Esophagus mucosa (tissue), 1 donor: ENCODE measurements around the gene CD81. TPM values are rescaled to one million over a fixed set of nuclear protein-coding genes. Genes with fewer than 3 reads are reported as not detected.
A peak's percentile ranks its signal among the peaks of the same experiment; 100 is the strongest.

ENCODE experiments used
- ATAC-seq: fragments of 200-7000 bp; cut with Tn5 transposase; one replicate; pipeline ENCODE4 v1.9.1; 2020
- total RNA-seq: library from RNA; stranded (reverse); gene quantifications from one replicate; pipeline ENCODE4 v1.2.4, GENCODE V29; 2023
- donor health status: DM: yes; HTN: yes; CAD: no.

Gene CD81
- total RNA-seq, 1 donor from 2014 or later: 150 TPM

DNA sequence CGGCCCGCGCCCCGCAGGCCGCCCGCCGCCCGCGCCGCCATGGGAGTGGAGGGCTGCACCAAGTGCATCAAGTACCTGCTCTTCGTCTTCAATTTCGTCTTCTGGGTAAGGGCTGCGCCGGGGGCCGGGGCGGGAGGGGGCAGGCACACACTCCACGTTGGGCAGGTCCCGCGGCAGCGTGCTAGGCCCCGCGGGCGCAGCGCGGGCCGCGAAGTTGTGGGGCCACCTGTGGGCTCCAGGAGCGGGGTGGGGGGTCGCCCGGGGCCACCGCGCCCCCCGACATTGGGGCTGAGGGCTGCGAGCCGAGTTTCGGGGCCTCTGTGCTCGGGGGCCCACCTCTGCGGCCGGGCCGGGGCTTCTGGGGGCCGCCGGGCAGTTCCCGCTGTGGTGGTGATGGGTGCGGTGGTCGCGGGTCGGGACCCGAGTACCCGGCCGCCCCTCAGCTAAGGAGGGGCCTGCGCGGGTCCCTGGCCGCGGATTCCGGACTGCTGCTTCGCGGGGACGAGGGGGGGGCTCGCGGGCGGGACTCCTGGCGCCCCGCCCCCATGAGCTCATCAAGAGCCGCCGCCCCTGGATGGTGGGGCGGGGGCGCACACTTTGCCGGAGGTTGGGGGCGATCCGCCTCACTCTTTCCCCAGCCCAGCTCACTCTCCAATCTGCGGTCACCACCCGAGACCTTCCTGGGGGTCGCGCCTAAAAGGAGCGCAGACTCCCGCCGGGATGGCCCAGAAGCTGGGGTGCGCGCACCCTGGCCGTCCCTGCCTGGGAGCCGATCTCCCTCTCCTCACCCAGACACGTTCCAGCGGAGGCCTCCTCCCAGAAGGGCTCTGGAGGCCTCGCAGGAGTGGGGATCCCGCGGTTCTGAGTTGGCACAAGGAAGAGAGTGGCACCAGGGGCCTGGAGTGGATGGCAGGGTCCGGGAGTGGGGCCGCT, 667 bp downstream of the CD81 start:
- ATAC-seq: peak; percentile 41

DNA sequence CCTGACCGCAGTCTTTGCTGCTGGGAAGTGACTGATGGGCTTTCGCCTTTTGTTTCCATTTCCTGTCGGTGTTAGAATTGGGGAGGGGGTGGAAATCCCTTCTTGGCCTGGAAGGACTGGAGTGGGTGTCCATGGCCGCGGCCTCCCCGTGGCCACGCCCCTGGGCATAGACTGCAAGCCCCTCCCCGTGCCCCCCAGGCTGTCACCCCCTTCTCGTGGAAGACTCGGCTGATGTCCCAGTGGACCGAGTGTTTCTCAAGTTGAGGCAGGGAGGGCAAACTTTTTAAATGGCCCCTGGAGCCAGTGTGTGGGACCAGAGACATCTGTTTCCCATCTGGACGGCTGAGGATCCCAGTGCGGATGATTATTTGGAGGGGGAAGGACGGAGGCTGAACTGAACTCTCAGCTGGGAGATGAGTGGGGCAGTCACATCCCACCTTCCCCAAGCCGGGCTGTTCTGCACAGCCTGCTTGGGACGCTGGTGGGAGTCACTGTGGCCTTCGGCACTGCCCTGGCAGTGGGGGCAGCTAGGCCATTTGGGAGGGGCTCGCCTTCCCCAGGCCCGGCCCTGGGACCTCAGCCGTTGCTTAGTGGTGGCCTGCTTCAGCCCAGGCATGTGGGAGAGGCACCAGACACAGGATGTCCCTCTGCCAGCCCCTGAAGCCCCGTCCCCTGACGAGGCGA, 1.6 kb downstream of the CD81 start:
- ATAC-seq: no peak

DNA sequence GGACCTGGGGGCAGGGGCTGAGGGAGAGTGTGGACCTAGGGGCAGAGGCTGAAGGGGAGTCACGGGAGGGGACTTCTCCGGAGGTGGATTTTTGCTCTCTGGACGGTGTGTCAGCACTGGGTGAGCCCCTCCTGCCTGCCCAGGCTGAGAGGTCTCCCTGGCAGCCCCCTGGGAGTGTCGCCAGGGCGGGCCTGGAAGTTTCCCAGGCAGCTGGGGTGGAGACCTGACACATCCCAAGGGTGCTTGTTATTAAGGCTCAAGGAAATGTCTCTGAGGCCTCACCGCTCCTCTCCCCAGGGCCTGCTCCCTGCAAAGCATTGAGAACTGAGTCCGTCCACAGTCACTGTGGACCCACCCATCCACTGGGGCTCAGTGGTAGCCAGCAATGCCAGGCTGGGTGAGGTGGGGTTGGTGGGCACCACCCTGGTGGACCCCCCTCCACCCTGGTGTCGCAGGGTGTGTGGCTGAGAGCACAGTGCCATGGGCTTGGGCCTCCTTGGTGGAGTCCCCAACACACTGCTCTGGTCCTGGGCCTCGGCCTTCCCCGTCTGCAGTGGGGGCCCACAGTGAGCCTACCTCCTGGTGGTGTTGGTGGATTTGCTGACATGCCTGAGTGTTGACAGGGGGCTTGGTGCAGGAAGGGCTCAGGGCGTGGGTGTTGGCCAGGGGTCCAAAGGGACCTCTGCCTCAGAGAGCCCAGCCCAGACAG, 2.5 kb downstream of the CD81 start:
- ATAC-seq: no peak

GRCh38 chr11:2380396-2380795, 3.3 kb downstream of the CD81 start:
- no peak for ATAC-seq

GRCh38 chr11:2380807-2381350, 3.8 kb downstream of the CD81 start:
- ATAC-seq: no peak

DNA sequence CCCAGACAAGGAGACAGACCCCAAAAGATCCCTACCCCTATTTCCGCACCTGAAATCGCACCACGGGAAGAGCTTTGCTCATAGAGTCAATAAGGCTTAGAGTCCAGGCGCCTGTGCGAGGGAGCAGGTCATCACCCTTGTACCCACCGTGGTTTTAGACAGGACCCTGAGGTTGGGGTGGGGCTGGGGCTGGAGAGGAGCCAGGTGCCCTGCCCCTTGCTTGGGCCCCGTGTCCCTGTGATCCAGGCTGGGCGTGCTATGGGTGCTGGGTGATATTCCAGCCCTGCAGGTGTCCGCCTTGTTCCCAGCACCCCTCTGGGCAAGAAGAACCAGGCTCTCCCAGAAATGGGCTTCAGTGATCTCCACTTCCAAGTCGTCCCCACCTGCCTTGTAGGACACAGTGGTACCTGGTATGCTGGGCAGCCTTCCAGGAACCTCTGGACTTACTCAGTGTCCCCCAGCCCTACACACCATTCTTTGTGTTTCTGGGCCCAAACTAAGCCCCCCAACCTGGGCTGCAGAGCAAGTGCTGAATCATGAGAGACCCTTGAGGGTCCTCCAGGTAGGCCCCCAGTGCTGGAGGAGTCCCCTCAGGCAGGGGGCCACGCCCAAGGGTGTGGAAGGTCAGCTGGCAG, 4.5 kb downstream of the CD81 start:
- ATAC-seq: no peak

GRCh38 chr11:2382129-2382517, 5.0 kb downstream of the CD81 start:
- no peak for ATAC-seq

DNA sequence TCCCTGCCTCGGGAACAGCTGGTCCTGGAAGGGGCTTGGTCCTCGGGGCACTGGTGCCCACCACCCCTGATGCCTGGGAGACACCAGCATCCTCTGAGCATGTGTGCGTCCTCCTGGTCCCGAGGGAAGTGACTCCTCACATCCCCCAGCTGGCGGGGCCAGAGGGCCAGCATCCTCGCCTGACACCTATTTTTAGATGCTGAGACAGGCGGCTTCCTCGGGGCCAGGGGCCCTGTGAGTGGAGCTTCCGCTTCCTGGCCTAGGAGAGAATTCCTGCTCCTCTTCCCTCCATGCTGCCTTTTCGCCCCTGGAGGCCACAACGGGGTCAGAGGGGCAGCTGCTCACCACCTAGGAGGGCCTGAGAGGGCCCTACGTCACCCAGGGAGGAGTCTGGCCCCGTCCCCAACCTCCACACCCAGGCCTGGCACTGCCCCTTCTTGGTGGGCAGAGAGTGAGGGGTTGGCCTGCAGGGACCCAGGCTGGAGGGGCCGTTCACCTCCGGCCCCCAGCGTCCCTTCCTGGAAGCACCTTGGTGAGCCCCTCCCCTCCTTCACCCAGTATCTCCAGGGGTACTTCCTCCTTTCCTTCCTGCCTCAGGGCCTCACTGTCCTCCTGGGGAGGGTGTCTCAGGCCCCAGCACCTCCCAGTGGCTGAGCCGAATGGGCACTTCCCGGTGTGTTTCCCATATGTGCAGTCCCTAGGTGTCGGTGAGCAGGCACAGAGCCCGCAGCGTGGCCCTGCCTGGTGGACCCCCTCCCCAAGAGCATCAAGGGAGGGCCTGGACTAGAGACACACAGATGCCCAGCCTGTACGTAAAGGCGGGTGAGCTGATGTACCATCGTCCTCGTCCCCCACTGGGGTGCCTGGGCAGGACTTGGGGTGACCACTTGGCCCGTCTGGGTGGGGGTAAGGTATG, 6.1 kb downstream of the CD81 start:
- no peak for ATAC-seq

GRCh38 chr11:2383852-2384804, 7.0 kb downstream of the CD81 start:
- ATAC-seq: peak; percentile 63

DNA sequence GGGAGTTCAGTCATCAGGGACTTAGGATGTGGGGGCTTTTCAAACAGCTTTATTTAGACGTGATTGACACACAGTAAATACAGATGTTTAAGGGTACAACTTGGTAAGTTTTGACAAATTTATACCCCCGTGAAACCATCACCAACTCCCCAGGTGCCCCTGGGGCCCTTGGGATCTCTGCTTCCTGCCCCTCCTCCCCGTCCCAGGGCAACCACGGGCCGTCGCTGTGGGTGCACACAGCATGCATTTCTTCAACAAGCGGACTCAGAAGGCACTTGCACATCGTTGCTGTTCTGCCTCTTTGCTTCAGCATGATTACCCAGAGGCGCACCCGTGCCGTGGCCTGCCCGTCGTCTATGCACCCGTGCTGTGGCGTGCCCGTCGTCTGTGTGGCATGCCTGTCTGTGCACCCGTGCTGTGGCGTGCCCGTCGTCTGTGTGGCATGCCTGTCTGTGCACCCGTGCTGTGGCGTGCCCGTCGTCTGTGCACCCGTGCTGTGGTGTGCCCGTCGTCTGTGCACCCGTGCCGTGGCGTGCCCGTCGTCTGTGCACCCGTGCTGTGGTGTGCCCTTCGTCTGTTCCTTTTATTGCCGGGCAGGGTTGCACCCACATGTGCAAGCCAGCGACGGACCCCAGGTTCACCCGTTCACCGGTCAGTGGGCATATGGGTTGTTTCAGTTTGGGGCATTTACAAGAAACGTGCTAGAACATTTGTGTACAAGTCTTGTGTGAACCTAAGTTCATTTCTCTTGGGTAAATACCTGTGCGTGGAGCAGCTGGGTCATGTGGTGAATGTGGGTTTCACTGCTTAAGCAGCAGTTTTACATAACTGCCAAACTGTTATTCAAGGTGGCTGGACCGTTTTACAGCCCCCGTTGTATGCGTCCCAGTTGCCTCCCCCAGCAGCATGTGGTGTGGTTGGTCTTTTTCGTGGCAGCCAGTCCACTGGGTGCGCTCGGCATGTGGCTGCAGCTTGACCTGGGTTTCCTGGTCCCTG, 8.3 kb downstream of the CD81 start:
- ATAC-seq: peak; percentile 2

DNA sequence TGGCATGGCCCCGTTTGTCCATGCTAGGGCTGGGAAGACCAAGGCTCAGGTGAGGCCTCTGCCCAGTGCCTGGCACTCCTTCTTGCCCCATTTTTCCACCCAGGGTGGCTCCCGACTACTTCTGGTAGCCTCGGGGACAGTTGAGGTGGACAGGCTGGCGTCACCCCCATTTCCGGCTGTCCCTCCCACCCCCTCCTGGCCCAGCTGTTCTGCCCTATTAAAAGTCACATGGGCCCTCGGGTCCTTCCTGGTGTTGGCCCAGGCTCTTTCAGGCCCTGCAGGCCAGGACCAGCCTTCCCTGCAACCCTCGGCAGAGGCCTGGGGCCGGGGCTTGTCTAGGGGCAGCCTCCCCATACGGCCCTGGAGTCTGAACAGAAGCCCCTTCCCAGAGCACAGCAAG, 9.5 kb downstream of the CD81 start:
- ATAC-seq: no peak

DNA sequence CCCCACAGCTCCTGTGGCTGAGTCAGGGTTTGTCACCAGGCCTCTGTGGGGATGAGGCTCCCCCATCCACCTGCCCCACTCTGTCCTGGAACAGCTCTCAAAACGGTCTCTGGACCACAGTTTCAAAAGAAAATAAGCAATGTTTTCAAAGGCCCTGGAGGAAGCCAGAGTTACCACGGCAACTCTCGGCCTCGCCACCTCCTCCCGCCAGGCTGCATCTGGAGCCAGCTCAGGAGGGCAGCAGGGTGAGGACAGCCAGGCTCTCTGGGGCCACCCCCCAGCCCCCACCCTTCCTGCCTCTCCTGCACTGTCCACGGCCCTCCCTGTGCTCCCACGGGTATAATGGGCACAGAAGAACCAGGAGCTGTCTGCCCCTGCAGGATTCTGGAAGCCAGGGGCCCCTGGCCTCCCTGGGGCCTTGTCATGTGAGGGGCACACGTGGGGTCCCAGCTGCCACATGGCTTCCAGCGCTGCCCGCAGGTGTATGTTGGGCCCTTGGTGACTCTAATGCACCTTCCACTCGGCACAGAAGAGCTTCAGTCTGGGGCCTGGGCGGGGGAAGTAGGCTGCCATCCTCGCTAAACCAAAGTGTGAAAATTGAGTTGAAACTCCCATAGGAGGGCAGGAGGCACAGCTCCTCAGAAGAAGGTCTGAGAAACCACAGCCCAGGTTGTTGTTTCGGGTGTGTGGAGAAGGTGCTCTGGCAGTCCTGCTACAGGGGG, 10.3 kb downstream of the CD81 start:
- no peak for ATAC-seq

- no peak for ATAC-seq
These were observed 11.6 kb downstream of the CD81 start for GRCh38 chr11:2388431-2389376.

GRCh38 chr11:2389377-2390026, 12.4 kb downstream of the CD81 start:
- ATAC-seq: no peak

DNA sequence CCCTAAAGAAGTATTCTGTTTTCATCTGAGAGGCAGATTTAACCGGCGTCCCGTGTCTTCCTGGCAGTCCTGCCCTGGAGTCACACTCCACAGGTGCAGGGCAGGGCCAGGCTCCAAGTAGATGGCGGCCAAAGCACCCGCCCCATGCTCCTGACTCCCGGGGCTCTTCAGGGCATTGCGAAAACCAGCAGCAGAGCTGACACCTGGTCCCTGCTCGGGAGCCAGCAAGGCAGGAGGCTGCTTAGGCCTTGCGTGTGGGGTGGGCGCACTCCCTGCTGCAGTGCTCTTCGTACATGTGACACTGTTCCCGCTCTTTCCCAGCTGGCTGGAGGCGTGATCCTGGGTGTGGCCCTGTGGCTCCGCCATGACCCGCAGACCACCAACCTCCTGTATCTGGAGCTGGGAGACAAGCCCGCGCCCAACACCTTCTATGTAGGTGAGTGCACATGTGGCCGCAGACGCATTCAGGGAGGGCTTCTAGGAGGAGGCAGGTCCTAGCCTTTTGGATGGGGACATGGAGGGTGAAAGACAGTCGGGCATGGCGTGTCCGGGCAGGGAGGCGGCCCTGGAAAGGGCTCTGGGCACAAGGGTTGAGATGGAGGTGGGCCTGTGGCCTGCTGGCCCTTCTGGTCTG, 13.1 kb downstream of the CD81 start:
- peak; percentile 43 for ATAC-seq

- ATAC-seq: peak; percentile 64
These were observed 13.6 kb downstream of the CD81 start for GRCh38 chr11:2390725-2391151.
